ENCODE measurements around the gene JCHAIN.
"Not testable (repeated sequence)": the region's sequence is repeated elsewhere in the genome, so short reads cannot be mapped to it uniquely, and the experiment has no call there.

Gene JCHAIN

GRCh38 chr4:70676554-70677090 is 10.3 kb upstream of the JCHAIN start:
- H3K4me3 ChIP-seq (ENCODE audit: low read depth, low read length): no peak overlapping the region
- TF ChIP-seq, protein P1, sequence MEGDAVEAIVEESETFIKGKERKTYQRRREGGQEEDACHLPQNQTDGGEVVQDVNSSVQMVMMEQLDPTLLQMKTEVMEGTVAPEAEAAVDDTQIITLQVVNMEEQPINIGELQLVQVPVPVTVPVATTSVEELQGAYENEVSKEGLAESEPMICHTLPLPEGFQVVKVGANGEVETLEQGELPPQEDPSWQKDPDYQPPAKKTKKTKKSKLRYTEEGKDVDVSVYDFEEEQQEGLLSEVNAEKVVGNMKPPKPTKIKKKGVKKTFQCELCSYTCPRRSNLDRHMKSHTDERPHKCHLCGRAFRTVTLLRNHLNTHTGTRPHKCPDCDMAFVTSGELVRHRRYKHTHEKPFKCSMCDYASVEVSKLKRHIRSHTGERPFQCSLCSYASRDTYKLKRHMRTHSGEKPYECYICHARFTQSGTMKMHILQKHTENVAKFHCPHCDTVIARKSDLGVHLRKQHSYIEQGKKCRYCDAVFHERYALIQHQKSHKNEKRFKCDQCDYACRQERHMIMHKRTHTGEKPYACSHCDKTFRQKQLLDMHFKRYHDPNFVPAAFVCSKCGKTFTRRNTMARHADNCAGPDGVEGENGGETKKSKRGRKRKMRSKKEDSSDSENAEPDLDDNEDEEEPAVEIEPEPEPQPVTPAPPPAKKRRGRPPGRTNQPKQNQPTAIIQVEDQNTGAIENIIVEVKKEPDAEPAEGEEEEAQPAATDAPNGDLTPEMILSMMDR (conservative IDR thresholded peaks at IDR 0.05; ENCODE audit: low read depth, low read length): no peak
- no peak for DNase-seq (ENCODE audit: low read depth)

GRCh38 chr4:70674731-70675130 is 8.4 kb upstream of the JCHAIN start:
- no peak for DNase-seq (ENCODE audit: low read depth)
- H3K4me3 ChIP-seq (ENCODE audit: low read depth, low read length): no peak overlapping the region
- TF ChIP-seq, protein P1 (conservative IDR thresholded peaks at IDR 0.05; ENCODE audit: low read depth, low read length): no peak

- TF ChIP-seq, protein P1 (conservative IDR thresholded peaks at IDR 0.05; ENCODE audit: low read depth, low read length): no peak
- H3K4me3 ChIP-seq (ENCODE audit: low read depth, low read length): no peak overlapping the region
- DNase-seq (ENCODE audit: low read depth): no peak
Observed at GRCh38 chr4:70674191-70674590, 7.9 kb upstream of the JCHAIN start.

GRCh38 chr4:70671091-70671490 is 4.8 kb upstream of the JCHAIN start:
- no peak overlapping the region for H3K4me3 ChIP-seq (ENCODE audit: low read depth, low read length)
- DNase-seq (ENCODE audit: low read depth): no peak
- TF ChIP-seq, protein P1 (conservative IDR thresholded peaks at IDR 0.05; ENCODE audit: low read depth, low read length): no peak

- no peak overlapping the region for H3K4me3 ChIP-seq (ENCODE audit: low read depth, low read length)
- TF ChIP-seq, protein P1 (conservative IDR thresholded peaks at IDR 0.05; ENCODE audit: low read depth, low read length): no peak
- no peak for DNase-seq (ENCODE audit: low read depth)
Observed at GRCh38 chr4:70670332-70671014, 4.2 kb upstream of the JCHAIN start.

GRCh38 chr4:70667740-70668535 is 1.6 kb upstream of the JCHAIN start:
- peak; percentile 20 for DNase-seq (ENCODE audit: low read depth)
- H3K4me3 ChIP-seq (ENCODE audit: low read depth, low read length): no peak overlapping the region
- TF ChIP-seq, protein P1 (conservative IDR thresholded peaks at IDR 0.05; ENCODE audit: low read depth, low read length): no peak

- not testable (repeated sequence) for H3K4me3 ChIP-seq (ENCODE audit: low read depth, low read length); DNase-seq (ENCODE audit: low read depth)
Observed at GRCh38 chr4:70661309-70661922, 4.9 kb downstream of the JCHAIN start.

Data from choroid plexus epithelial cell (primary cell).